H7 (cell line): Measurements from ENCODE around the gene GRK1. TPM values are rescaled to one million over a fixed set of nuclear protein-coding genes. Genes with fewer than 3 reads are reported as not detected.
A peak's percentile ranks its signal among the peaks of the same experiment; 100 is the strongest.
"Not testable (repeated sequence)": the region's sequence is repeated elsewhere in the genome, so short reads cannot be mapped to it uniquely, and the experiment has no call there.

Source experiments
- DNase-seq: peaks from one replicate; pipeline ENCODE4 v3.0.0; 2012
- H3K27me3 ChIP-seq: 2 replicates; pipeline ENCODE4 v1.6.0; 2011; ENCODE audit warnings: mild to moderate bottlenecking, low read length; ENCODE audit not compliant: control insufficient read depth, insufficient read depth
- H3K36me3 ChIP-seq: replicated peaks from 2 replicates; pipeline ENCODE4 v1.5.1; 2011; ENCODE audit warnings: low read length; ENCODE audit not compliant: control insufficient read depth, insufficient read depth
- H3K4me3 ChIP-seq: 2 replicates; pipeline ENCODE4 v1.5.1; 2011; ENCODE audit warnings: low read depth, mild to moderate bottlenecking, control low read depth, low read length, moderate library complexity; ENCODE audit not compliant: insufficient read depth
- total RNA-seq: library from RNA; depleted of rRNA; stranded (reverse); fragments of >200 nt; shearing (Covaris generic); gene quantifications from 2 replicates; pipeline ENCODE4 v1.2.3, GENCODE V29; 2014

GRK1 gene
- total RNA-seq, 1 experiment from 2014 or later, result 0.14 TPM

- Histone ChIP-seq H3K36me3 (no peaks in the 10 kb centered on the region), H3K4me3 (no peak overlapping the region), H3K27me3 (no peaks in the 10 kb centered on the region)
- no peak for DNase-seq
Measured at GRCh38 chr13:113742445-113743120, 75.6 kb downstream of the GRK1 start.

GRCh38 chr13:113743366-113744195 lies 76.6 kb downstream of the GRK1 start:
- Histone ChIP-seq H3K4me3 (no peak overlapping the region), H3K27me3 (no peaks in the 10 kb centered on the region), H3K36me3 (no peaks in the 10 kb centered on the region)
- no peak for DNase-seq

GRCh38 chr13:113744197-113745000 lies 77.4 kb downstream of the GRK1 start:
- Histone ChIP-seq H3K4me3 (no peak overlapping the region), H3K36me3 (no peaks in the 10 kb centered on the region), H3K27me3 (no peaks in the 10 kb centered on the region)
- DNase-seq, result no peak

GRCh38 chr13:113745059-113745458 lies 78.0 kb downstream of the GRK1 start:
- H3K4me3 ChIP-seq, result no peak overlapping the region
- no peak for DNase-seq
- no peaks in the 10 kb centered on the region for H3K27me3 ChIP-seq
- no peaks in the 10 kb centered on the region for H3K36me3 ChIP-seq

GRCh38 chr13:113745500-113746142 lies 78.6 kb downstream of the GRK1 start:
- DNase-seq, H3K27me3 ChIP-seq, H3K36me3 ChIP-seq, H3K4me3 ChIP-seq: not testable (repeated sequence)

GRCh38 chr13:113746143-113746525 lies 79.1 kb downstream of the GRK1 start:
- DNase-seq, result no peak
- H3K27me3 ChIP-seq, result no peaks in the 10 kb centered on the region
- no peak overlapping the region for H3K4me3 ChIP-seq
- no peaks in the 10 kb centered on the region for H3K36me3 ChIP-seq

- Histone ChIP-seq H3K36me3 (no peaks in the 10 kb centered on the region), H3K4me3 (no peak overlapping the region)
Measured at GRCh38 chr13:113746671-113747070, 79.7 kb downstream of the GRK1 start.

GRCh38 chr13:113747291-113747833 lies 80.3 kb downstream of the GRK1 start:
- no peaks in the 10 kb centered on the region for H3K36me3 ChIP-seq

More at GRCh38 chr13:113746671-113747070, 79.7 kb downstream of the GRK1 start:
- no peaks in the 10 kb centered on the region for H3K27me3 ChIP-seq
- DNase-seq, result peak; percentile 73

GRCh38 chr13:113748101-113748861 lies 81.3 kb downstream of the GRK1 start:
- no peak for DNase-seq
- no peaks in the 10 kb centered on the region for H3K27me3 ChIP-seq
- no peak overlapping the region for H3K4me3 ChIP-seq
- no peaks in the 10 kb centered on the region for H3K36me3 ChIP-seq

More at GRCh38 chr13:113747291-113747833, 80.3 kb downstream of the GRK1 start:
- no peak for DNase-seq
- Histone ChIP-seq H3K27me3 (no peaks in the 10 kb centered on the region), H3K4me3 (no peak overlapping the region)

- no peak overlapping the region for H3K4me3 ChIP-seq
Measured at GRCh38 chr13:113748862-113749451, 81.9 kb downstream of the GRK1 start.

GRCh38 chr13:113749507-113749906 lies 82.5 kb downstream of the GRK1 start:
- Histone ChIP-seq H3K27me3 (no peaks in the 10 kb centered on the region), H3K36me3 (no peaks in the 10 kb centered on the region), H3K4me3 (no peak overlapping the region)
- DNase-seq, result no peak

More at GRCh38 chr13:113748862-113749451, 81.9 kb downstream of the GRK1 start:
- no peaks in the 10 kb centered on the region for H3K36me3 ChIP-seq
- DNase-seq, result peak; percentile 47
- H3K27me3 ChIP-seq, result no peaks in the 10 kb centered on the region

- no peak for DNase-seq
- Histone ChIP-seq H3K27me3 (no peaks in the 10 kb centered on the region), H3K36me3 (no peaks in the 10 kb centered on the region), H3K4me3 (no peak overlapping the region)
Measured at GRCh38 chr13:113749967-113750366, 82.9 kb downstream of the GRK1 start.
